T-helper 1 cell treated with Interleukin-12 subunit alpha and Interleukin-12 subunit beta and Interleukin-4 antibody, amounts not matched to agents 30 μg/mL and 1 μg/mL, for 36 hours (primary cell): ENCODE data around the gene CACNA1D.

Experiments used
- H3K27ac Mint-ChIP-seq: one replicate; pipeline ENCODE4 v1.8.0; 2021; ENCODE audit warnings: mild to moderate bottlenecking, mixed read lengths
- H3K27me3 Mint-ChIP-seq: one replicate; pipeline ENCODE4 v1.8.0; 2021; ENCODE audit warnings: low read depth, mixed read lengths
- H3K36me3 Mint-ChIP-seq: one replicate; pipeline ENCODE4 v1.8.0; 2021; ENCODE audit warnings: low read depth, mixed read lengths
- H3K4me1 Mint-ChIP-seq: one replicate; pipeline ENCODE4 v1.8.0; 2021; ENCODE audit warnings: low read depth, mixed read lengths
- H3K4me3 Mint-ChIP-seq: one replicate; pipeline ENCODE4 v1.8.0; 2021; ENCODE audit warnings: mild to moderate bottlenecking, moderate library complexity, mixed read lengths
- H3K9me3 Mint-ChIP-seq: one replicate; pipeline ENCODE4 v1.8.0; 2021; ENCODE audit warnings: mixed read lengths

The CACNA1D gene

GRCh38 chr3:53799338-53799865 lies 305.0 kb downstream of the CACNA1D start:
- Mint-ChIP-seq H3K27ac (no peak overlapping the region), H3K27me3 (peaks cover 12% of the 10 kb centered on the region), H3K9me3 (no peaks in the 10 kb centered on the region)

GRCh38 chr3:53800041-53800906 lies 305.9 kb downstream of the CACNA1D start:
- Mint-ChIP-seq H3K4me3 (no peak overlapping the region), H3K36me3 (no peaks in the 10 kb centered on the region), H3K27ac (no peak overlapping the region), H3K27me3 (peaks cover 7% of the 10 kb centered on the region), H3K9me3 (no peaks in the 10 kb centered on the region), H3K4me1 (no peaks in the 10 kb centered on the region)

More at GRCh38 chr3:53799338-53799865, 305.0 kb downstream of the CACNA1D start:
- Mint-ChIP-seq H3K4me1 (no peaks in the 10 kb centered on the region), H3K4me3 (no peak overlapping the region), H3K36me3 (no peaks in the 10 kb centered on the region)

GRCh38 chr3:53801319-53801718 lies 306.9 kb downstream of the CACNA1D start:
- H3K4me3 Mint-ChIP-seq: no peak overlapping the region
- H3K27ac Mint-ChIP-seq: no peak overlapping the region
- H3K4me1 Mint-ChIP-seq: no peaks in the 10 kb centered on the region
- H3K9me3 Mint-ChIP-seq: no peaks in the 10 kb centered on the region
- peaks cover 7% of the 10 kb centered on the region for H3K27me3 Mint-ChIP-seq
- no peaks in the 10 kb centered on the region for H3K36me3 Mint-ChIP-seq

GRCh38 chr3:53802256-53802880 lies 308.0 kb downstream of the CACNA1D start:
- Mint-ChIP-seq H3K4me3 (no peak overlapping the region), H3K4me1 (no peaks in the 10 kb centered on the region), H3K9me3 (no peaks in the 10 kb centered on the region), H3K27me3 (peaks cover 2% of the 10 kb centered on the region), H3K27ac (no peak overlapping the region), H3K36me3 (no peaks in the 10 kb centered on the region)

- Mint-ChIP-seq H3K27ac (no peak overlapping the region), H3K4me3 (no peak overlapping the region), H3K36me3 (no peaks in the 10 kb centered on the region), H3K27me3 (no peaks in the 10 kb centered on the region), H3K4me1 (no peaks in the 10 kb centered on the region), H3K9me3 (no peaks in the 10 kb centered on the region)
Observed at GRCh38 chr3:53803124-53803815, 308.9 kb downstream of the CACNA1D start.

- Mint-ChIP-seq H3K27ac (no peak overlapping the region), H3K27me3 (no peaks in the 10 kb centered on the region), H3K36me3 (no peaks in the 10 kb centered on the region), H3K4me3 (no peak overlapping the region), H3K9me3 (no peaks in the 10 kb centered on the region), H3K4me1 (no peaks in the 10 kb centered on the region)
Observed at GRCh38 chr3:53803816-53804695, 309.6 kb downstream of the CACNA1D start.

GRCh38 chr3:53804697-53805462 lies 310.5 kb downstream of the CACNA1D start:
- no peaks in the 10 kb centered on the region for H3K4me1 Mint-ChIP-seq
- no peaks in the 10 kb centered on the region for H3K27me3 Mint-ChIP-seq
- H3K4me3 Mint-ChIP-seq: no peak overlapping the region
- no peaks in the 10 kb centered on the region for H3K9me3 Mint-ChIP-seq
- H3K36me3 Mint-ChIP-seq: no peaks in the 10 kb centered on the region
- H3K27ac Mint-ChIP-seq: no peak overlapping the region

GRCh38 chr3:53805463-53806159 lies 311.2 kb downstream of the CACNA1D start:
- H3K4me3 Mint-ChIP-seq: no peak overlapping the region
- H3K36me3 Mint-ChIP-seq: no peaks in the 10 kb centered on the region
- H3K9me3 Mint-ChIP-seq: no peaks in the 10 kb centered on the region
- no peak overlapping the region for H3K27ac Mint-ChIP-seq
- no peaks in the 10 kb centered on the region for H3K4me1 Mint-ChIP-seq
- no peaks in the 10 kb centered on the region for H3K27me3 Mint-ChIP-seq

- H3K9me3 Mint-ChIP-seq: no peaks in the 10 kb centered on the region
- H3K36me3 Mint-ChIP-seq: no peaks in the 10 kb centered on the region
- no peaks in the 10 kb centered on the region for H3K4me1 Mint-ChIP-seq
- no peak overlapping the region for H3K27ac Mint-ChIP-seq
- H3K27me3 Mint-ChIP-seq: no peaks in the 10 kb centered on the region
- H3K4me3 Mint-ChIP-seq: no peak overlapping the region
Observed at GRCh38 chr3:53806182-53807116, 312.0 kb downstream of the CACNA1D start.

GRCh38 chr3:53807117-53807810 lies 312.9 kb downstream of the CACNA1D start:
- Mint-ChIP-seq H3K9me3 (no peaks in the 10 kb centered on the region), H3K27ac (no peak overlapping the region), H3K4me3 (no peak overlapping the region), H3K36me3 (no peaks in the 10 kb centered on the region), H3K27me3 (no peaks in the 10 kb centered on the region), H3K4me1 (no peaks in the 10 kb centered on the region)

GRCh38 chr3:53808496-53808895 lies 314.1 kb downstream of the CACNA1D start:
- H3K9me3 Mint-ChIP-seq: no peaks in the 10 kb centered on the region
- H3K4me3 Mint-ChIP-seq: no peak overlapping the region
- no peaks in the 10 kb centered on the region for H3K4me1 Mint-ChIP-seq
- H3K36me3 Mint-ChIP-seq: no peaks in the 10 kb centered on the region
- no peaks in the 10 kb centered on the region for H3K27me3 Mint-ChIP-seq
- no peak overlapping the region for H3K27ac Mint-ChIP-seq

GRCh38 chr3:53809267-53809666 lies 314.9 kb downstream of the CACNA1D start:
- H3K27me3 Mint-ChIP-seq: no peaks in the 10 kb centered on the region
- H3K4me3 Mint-ChIP-seq: no peak overlapping the region
- no peaks in the 10 kb centered on the region for H3K9me3 Mint-ChIP-seq
- H3K27ac Mint-ChIP-seq: no peak overlapping the region
- no peaks in the 10 kb centered on the region for H3K36me3 Mint-ChIP-seq
- no peaks in the 10 kb centered on the region for H3K4me1 Mint-ChIP-seq
